H4 (cell line): ENCODE results near the gene KRTAP4-9. TPM values are rescaled to one million over a fixed set of nuclear protein-coding genes. Genes with fewer than 3 reads are reported as not detected.
"Not testable (repeated sequence)": the region's sequence is repeated elsewhere in the genome, so short reads cannot be mapped to it uniquely, and the experiment has no call there.

Experiments
- DNase-seq: peaks from one replicate; pipeline ENCODE4 v3.0.0-alpha.2; 2015; ENCODE audit warnings: low spot score
- total RNA-seq: library from RNA; depleted of rRNA; stranded (reverse); fragments of >200 nt; shearing (Covaris generic); gene quantifications from 2 replicates; pipeline ENCODE4 v1.2.3, GENCODE V29; 2014; rRNA removed

Gene KRTAP4-9
- total RNA-seq = not detected in 2 replicates

DNA sequence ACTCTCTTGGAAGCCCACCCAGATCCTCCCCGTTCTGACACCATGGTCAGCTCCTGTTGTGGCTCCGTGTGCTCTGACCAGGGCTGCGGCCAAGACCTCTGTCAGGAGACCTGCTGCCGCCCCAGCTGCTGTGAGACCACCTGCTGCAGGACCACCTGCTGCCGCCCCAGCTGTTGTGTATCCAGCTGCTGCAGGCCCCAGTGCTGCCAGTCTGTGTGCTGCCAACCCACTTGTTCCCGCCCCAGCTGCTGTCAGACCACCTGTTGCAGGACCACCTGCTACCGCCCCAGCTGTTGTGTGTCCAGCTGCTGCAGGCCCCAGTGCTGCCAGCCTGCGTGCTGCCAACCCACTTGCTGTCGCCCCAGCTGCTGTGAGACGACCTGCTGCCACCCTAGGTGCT, at the start of gene KRTAP4-9:
KRTAP4-9 (plus strand) TSS at position 43 of the 400 bp plus-strand sequence; CDS start at position 43, 0 bp downstream.
- DNase-seq = not testable (repeated sequence)

DNA sequence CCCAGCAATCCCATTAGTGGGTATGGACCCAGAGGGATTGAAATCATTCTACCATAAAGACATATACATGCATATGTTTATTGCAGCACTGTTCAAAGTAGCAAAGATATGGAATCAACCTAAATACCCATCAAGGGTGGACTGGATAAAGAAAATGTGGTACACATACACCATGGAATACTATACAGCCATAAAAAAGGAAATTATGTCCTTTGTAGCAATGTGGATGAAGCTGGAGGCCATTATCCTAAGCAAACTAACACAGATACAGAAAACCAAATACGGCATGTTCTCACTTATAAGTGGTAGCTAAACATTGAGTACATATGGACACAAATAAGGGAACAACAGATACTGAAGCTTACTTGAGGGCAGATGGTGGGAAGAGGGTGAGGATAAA, 47.6 kb upstream of the KRTAP4-9 start:
- DNase-seq = no peak

DNA sequence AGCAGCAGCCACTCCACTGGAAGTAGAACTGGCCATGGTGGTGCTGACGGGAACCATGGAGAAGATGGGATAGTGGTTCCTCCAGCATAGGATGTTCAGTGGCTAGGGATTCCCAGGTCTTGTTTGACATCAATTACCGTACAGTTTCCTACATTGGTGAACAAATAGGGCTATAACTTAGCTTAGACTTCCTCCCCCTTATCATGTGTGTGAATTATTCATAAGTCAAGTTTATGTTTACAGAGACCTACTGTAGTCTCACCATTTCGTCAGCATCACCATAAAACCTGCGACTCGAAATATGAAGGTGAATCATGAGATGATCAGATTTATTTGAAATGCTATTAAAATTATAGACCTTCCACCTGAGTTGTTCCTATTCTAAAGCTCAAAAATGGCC, 46.4 kb upstream of the KRTAP4-9 start:
- no peak for DNase-seq

DNA sequence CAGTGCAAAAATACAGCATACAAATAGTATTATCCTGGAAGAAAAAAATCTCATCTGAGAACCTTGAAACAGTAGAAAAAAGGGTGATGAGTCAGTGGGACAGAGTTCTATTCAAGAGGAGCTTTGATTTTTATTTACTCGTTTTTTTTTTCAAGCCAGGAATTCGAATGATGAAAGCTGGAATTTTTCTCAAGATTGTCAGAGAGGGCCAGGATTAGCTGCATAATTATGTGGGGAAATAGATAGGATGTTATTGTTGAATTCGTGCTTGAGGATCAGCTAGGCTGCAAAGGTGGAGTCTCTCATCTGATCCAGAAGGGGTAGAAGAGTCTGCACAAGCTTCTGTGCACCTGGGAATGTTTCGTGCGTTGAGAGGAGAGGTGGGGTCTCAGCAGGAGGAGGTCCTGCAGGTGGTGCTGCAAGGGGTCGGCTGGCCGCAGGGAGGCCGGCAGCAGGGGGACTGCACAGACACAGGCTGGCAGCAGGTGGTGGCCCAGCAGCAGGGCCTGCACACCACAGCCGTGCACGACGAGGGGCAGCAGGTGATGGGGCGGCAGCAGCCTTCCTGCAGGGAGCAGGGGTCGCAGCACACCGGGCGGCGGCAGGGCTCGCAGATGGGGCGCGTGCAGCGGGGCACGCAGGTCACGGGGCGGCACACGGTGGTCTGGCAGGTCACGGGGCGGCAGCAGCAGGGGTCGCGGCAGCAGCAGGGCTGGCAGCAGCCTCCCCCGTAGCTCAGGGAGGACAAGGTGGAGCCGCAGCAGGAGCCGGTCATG, 45.7 kb upstream of the KRTAP4-9 start:
- peak; percentile 23 for DNase-seq

DNA sequence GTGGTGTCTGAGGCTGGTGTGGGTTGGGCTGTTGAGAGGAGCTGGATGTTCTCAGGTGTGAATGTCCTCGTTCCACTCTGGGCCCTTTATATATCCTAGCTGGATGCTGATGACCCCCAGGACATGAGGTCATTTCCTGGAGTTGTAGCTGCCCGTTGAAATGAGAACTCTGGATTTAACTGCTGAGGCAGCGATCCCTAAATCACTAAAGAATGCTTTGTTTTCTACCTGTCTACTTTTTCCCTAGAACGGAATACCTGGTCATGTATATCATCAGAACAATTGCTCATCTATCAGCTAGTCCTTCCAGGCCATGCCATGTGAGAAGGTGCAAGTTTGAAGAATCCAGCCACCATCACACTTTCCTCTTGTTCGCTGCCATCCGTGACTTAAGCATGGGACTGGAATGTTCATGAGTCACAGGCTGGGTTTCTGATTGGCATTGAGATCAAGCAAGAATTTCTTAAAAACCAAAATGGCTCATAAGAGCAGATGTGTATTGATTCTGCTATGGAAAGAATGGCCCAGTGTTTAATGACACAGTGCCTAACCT, 45.1 kb upstream of the KRTAP4-9 start, which contains the start of gene KRTAP2-3:
KRTAP2-3 (minus strand) TSS at position 63 of the 553 bp plus-strand sequence. CDS start 64 bp downstream, outside the sequence.
- peak; percentile 79 for DNase-seq

DNA sequence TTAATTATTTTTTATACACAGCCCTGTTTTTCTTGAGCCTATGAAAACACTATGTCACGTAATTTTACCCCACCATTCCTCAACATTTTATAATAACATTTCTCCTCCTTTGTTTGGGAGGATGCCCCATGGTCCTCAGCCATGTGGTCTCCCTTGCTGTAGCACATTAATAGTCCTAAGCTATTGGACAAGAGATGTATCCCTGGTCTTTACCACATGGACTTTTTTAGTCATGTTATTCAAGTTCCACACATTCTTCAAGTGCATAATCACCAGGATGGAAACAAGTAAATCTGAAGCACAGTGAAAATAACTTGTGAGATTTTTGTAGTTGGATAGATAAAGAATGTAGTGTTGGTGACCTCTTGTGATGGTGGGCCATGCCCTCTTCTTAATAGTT, 43.2 kb upstream of the KRTAP4-9 start:
- DNase-seq = peak; percentile 56

DNA sequence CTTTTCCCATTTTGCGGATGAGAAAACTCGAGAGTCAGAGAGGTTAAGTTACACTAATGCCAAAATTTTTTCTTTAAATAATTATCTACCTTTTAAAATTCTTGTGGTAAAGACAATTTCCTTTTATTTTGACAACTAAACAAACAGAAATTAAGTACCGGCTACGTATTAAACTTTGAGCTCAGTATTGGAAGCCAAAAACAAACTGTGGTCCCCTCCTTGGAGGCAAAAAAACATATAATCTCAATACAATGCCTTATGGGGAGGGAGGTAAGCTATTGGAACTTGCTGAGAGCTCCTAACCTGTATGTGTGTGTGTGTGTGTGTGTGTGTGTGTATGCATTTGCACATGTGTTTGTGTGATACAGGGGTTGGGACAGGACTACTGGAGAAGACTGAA, 41.7 kb upstream of the KRTAP4-9 start:
- no peak for DNase-seq

DNA sequence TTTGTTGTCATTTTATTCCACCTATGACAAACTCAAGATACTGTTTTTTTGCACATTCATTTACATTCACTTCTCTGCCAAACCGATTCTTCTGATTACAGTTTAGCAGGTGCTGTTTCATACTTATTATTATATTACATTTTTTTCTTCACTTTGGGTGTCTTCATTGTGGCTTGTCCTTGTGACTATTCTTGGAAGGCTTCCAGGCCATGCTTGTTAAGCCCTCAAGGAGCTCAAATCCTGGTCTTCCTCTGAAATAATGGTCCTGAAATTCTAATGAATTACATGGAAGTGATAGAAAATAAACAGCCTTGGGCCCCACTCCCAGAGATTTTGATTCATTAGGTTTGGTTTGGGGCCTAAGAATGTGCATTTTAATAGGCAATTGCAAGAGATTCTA, 40.9 kb upstream of the KRTAP4-9 start:
- DNase-seq = no peak

DNA sequence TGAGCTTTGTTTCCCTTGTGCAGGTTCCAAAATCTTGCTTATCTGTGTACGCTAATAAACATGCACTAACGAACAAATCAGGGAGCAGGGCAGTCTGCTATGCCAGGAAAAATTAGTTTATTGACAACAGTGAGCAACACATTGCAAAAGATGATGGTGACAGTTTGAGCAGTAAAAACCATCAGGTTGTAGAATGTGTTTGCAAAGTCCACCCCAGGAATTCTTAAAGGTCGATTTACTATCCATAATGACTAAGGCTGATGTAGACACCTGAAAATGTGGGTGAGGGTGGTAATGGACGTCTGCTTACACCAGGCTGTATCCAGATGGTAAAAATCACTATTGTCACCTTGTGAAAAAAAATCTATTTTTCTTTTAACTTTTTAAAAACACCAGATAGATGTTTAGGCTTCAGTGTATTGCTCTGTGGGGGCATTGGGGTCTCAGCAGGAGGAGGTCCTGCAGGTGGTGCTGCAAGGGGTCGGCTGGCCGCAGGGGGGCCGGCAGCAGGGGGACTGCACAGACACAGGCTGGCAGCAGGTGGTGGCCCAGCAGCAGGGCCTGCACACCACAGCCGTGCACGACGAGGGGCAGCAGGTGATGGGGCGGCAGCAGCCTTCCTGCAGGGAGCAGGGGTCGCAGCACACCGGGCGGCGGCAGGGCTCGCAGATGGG, 40.0 kb upstream of the KRTAP4-9 start:
- DNase-seq = not testable (repeated sequence)

DNA sequence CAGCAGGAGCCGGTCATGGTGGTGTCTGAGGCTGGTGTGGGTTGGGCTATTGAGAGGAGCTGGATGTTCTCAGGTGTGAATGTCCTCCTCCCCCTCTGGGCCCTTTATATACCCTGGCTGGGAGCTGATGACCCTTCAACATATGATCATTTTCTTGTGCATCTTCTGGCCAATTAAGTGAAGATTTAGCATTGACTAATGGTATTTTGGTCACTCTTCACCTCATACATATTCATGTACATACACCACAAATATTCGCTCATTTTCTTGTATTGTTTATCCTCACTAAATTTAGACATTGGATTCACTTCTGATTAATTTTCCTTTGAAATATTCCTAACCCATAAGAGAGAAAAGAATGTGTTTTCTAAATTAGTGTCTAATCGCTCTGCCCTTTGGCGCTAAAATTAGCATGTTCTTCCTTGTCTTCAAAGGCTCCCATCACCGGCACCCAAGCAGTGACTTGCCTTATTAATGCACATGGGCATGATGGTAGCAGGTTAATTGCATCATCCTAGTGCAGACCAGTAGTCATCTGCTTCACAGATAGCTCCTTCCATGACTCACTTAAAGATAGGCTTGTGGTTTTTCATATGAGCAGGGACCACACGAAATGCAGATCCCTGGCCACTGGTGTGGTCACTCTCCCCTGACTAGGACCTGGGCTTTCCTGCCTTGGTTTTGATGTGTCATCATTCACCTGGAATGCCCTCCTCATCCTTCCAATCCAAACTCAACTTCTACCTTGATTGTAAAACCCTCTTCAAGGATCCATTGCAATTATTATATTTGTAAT, 39.2 kb upstream of the KRTAP4-9 start, which contains the start of gene KRTAP2-4:
KRTAP2-4 (minus strand) TSS at position 51 of the 796 bp plus-strand sequence; CDS start at position 17, 34 bp downstream.
- DNase-seq = peak; percentile 73

DNA sequence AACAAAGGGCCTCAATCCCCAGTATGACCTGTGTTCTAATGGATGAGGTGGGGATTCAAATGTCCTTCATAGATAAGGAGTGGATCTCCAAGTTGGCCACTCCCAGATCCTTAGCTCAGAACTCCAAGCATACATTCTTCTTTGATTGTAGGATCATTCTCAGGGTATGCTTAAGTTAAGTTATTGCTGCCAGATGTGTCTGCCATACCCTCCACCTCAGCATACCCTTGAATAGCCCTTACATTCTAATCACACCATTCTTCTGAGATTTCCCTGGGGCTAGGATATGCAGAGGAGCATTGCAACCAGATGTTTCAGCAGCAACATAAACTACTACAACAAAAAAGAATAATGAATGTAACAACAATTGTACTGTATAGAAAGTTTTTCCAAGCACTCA, 37.9 kb upstream of the KRTAP4-9 start:
- no peak for DNase-seq

DNA sequence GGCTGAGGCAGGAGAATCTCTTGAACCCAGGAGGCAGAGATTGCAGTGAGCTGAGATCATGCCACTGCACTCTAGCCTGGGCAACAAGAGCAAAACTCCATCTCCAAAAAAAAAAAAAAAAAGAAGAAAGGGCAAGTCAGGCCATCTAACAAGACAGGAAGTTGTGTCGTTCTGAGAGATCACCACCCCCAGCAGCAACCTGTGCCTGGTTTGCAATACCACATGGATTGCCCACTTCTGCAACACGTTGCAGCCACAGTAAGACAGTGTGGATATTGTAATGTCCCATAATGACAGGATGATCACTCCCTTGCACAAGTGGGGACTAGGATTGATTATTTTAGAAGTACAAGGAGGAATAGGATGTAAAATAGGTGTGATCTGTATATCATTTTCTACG, 36.2 kb upstream of the KRTAP4-9 start:
- DNase-seq = no peak

DNA sequence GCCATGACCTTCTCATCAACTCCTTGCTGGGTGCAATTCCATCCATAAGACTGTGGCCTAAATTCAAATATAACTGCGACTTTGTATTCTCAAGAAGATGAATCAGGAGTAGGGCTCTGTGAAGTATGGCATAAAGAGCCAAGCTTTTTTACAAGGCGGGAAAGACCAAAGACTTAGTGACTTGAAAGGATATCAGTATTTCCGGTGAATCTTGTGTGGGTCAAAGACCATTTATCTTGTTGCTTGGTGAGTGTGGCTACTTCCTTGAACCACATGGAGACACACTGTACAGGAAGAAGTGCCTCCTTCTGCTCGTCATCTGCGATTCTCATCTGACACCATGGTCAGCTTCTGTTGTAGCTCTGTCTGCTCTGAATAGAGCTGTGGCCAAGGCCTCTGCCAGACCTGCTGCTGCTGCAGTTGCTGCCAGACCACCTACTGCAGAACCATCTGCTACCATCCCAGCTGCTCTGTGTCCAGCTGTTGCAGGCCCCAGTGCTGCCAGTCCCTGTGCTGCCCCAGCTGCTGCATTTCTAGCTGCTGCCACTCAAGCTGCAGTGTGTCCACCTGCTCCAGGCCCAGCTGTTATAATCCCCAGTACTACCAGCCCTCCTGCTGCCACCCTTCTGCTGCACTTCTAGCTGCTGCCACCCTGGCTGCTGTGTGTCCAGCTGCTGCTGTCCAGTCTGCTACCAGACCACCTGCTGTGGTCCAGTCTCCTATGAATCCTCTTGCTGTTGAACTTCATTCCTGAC, 33.4 kb upstream of the KRTAP4-9 start:
- no peak for DNase-seq

DNA sequence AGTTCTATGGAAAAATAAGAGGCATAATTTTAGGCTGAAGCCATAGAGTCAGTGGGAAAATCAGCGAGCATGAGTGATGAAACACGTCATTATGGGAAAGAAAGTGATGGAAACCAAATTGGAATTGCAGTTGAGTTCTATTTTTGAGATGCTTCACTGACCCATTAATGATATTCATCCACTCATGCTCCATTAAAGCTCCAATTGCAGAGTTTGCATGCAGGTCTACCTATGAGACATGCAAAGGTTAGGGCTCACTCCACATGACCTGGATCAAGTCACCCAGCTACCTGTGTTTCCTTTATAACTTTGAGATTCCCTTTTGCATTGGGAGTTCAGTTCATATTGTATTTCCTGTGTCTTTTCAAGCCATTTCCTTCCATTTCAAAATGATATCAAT, 31.5 kb upstream of the KRTAP4-9 start:
- DNase-seq = no peak

DNA sequence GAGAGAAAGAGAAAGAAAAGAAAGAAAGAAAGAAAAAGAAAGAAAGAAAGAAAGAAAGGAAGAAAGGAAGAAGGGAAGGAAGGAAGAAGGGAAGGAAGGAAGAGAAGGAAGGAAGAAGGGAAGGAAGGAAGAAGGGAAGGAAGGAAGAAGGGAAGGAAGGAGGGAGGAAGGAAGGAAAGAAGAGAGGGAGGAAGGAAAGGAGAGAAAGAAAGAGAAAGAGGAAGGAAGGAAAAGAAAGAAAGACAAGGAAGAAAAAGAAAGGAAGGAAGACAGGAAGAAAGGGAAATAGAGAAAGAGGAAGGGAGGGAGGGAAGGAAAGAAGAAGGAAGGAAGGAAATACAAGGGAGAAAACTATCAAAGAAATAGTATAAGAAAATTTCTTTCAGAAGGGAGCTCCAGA, 28.4 kb upstream of the KRTAP4-9 start:
- DNase-seq = no peak

DNA sequence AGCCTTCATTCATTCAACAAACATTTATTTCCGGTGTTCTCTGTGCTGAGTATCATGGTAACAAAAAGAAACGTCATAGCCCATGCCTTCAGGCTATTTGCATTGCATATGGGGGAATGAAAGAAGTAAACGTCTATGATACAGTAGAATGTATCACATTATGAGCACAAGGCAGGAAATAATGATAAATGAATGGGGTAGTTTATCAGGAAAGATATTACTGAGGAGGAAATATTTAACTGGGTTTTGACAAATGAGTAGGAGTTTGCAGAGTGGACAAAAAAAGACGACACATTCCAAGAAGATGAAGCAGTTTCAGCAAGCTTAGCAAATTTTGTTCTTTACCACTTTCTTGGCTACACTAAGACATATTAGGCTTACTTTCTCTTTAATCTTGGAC, 22.6 kb upstream of the KRTAP4-9 start:
- peak; percentile 16 for DNase-seq

DNA sequence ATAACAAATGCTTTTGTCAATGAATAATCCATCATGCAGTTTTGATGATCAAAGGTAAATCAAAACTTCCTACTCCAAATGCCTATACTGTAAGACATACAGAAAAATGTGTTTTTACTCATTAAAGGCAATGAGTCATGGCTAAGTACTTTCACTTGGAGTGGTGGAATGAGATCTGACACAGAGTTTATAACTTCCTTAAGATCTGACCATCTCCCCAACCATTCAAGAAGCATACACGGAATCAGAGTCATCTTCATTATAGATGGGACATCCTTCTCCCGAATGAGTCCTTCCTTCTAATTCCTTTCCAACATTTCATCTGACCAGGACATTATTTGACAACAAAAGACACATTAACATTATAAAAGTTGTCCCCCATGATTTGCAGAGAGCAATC, 21.8 kb upstream of the KRTAP4-9 start:
- not testable (repeated sequence) for DNase-seq

DNA sequence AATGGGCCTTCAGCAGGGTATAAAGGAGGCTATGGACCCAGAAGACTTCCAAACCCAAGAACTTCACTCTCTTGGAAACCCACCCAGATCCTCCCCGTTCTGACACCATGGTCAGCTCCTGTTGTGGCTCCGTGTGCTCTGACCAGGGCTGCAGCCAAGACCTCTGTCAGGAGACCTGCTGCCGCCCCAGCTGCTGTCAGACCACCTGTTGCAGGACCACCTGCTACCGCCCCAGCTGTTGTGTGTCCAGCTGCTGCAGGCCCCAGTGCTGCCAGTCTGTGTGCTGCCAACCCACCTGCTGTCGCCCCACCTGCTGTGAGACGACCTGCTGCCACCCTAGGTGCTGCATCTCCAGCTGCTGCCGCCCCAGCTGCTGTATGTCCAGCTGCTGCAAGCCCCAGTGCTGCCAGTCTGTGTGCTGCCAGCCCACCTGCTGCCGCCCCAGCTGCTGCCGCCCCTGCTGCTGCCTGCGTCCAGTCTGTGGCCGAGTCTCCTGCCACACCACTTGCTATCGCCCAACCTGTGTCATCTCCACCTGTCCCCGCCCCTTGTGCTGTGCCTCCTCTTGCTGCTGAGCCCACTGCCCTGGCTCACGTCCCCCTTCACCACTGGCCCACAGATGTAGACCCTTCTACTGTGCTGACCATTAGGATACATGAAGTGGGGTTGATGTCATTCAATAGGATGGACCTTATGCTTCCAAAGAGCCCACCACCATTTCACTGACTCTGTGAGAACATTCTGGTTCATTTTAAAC, 20.9 kb upstream of the KRTAP4-9 start, which contains the start of gene KRTAP4-7:
KRTAP4-7 (plus strand) TSS at position 51 of the 757 bp plus-strand sequence; CDS start at position 108, 57 bp downstream.
- DNase-seq = not testable (repeated sequence)

DNA sequence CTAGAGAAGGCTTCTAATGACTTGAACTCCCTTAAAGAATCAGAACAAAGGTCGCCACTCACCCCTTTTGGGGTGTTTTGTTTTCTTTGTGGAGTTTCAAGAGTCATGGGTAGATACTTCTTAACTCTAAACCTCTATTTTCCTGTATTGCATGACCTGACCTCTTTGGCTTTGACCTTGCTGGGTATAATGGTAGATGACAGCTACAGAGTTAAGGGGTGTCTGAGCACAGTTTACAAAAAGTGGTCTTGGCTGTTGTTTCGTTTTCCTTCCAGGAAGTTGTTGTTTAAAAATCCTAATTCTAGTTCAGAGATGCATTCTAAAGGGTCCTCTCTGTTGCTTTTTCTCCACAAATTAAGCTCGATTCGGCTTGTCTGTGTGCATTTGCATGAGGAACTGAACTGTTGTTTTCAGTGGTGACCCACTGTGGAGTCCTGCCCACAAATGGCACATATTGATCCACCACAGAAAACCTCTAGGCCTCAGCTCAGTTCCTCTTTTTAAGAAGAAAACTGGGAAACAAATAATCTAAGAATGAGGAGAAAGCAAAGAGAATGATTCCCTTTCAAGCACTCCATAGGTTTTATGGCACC, 16.3 kb upstream of the KRTAP4-9 start:
- DNase-seq = not testable (repeated sequence)

DNA sequence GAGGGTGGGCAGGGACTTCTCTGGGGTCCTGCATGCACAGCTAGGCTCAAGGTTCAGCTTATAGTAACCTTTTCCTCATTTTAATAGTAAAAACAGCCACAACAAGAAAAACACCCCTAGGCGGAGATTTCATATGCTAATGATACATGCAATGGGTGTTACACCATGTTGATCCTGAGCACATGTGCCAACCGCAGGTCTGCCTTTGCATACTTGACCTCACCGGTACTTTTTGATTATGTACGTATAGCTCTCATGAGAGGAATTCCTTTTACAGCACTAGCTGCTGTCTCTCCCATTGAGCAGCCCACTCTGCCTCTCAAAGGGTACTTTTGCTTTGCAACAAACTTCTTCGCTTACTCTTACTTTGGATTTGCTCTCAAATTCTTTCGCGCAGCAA, 9.1 kb upstream of the KRTAP4-9 start:
- DNase-seq = no peak
